NOMO-1 treated with dmso at 0.1 percent for 144 hours (cell line): Measurements from ENCODE around the gene ALKBH2.
"Not testable (repeated sequence)": the region's sequence is repeated elsewhere in the genome, so short reads cannot be mapped to it uniquely, and the experiment has no call there.

Experiments
- DNase-seq: peaks from one replicate; lab custom pipeline; 2025; ENCODE audit not compliant: unreplicated experiment; lab: John Stamatoyannopoulos, UW

ALKBH2 gene

GRCh38 chr12:109069307-109070271 lies 23.7 kb downstream of the ALKBH2 start:
- DNase-seq: no peak

GRCh38 chr12:109065853-109066193 lies 27.4 kb downstream of the ALKBH2 start:
- DNase-seq: no peak

- DNase-seq: no peak
Observed at GRCh38 chr12:109065154-109065852, 28.0 kb downstream of the ALKBH2 start.

- DNase-seq: no peak
Observed at GRCh38 chr12:109064143-109064542, 29.1 kb downstream of the ALKBH2 start.

GRCh38 chr12:109058773-109059172 lies 34.5 kb downstream of the ALKBH2 start:
- DNase-seq: no peak

GRCh38 chr12:109057376-109057775 lies 35.9 kb downstream of the ALKBH2 start:
- DNase-seq: no peak

- no peak for DNase-seq
Observed at GRCh38 chr12:109056891-109057290, 36.4 kb downstream of the ALKBH2 start.

- no peak for DNase-seq
Observed at GRCh38 chr12:109054520-109054919, 38.8 kb downstream of the ALKBH2 start.

GRCh38 chr12:109054124-109054513 lies 39.2 kb downstream of the ALKBH2 start:
- DNase-seq: not testable (repeated sequence)

- peak; percentile 6 for DNase-seq
Observed at GRCh38 chr12:109053382-109054123, 39.7 kb downstream of the ALKBH2 start.

GRCh38 chr12:109052414-109053323 lies 40.6 kb downstream of the ALKBH2 start, which contains the start of gene USP30:
USP30 (plus strand) TSS chr12:109052576; CDS start chr12:109052679, 103 bp downstream.
- peak; percentile 73 for DNase-seq

GRCh38 chr12:109052097-109052413 lies 41.2 kb downstream of the ALKBH2 start:
- DNase-seq: no peak

- DNase-seq: not testable (repeated sequence)
Observed at GRCh38 chr12:109049794-109050193, 43.5 kb downstream of the ALKBH2 start.

GRCh38 chr12:109048706-109049105 lies 44.6 kb downstream of the ALKBH2 start:
- not testable (repeated sequence) for DNase-seq

- DNase-seq: no peak
Observed at GRCh38 chr12:109047081-109047805, 46.0 kb downstream of the ALKBH2 start.

GRCh38 chr12:109044241-109044640 lies 49.0 kb downstream of the ALKBH2 start:
- DNase-seq: no peak
